Transverse colon (tissue), 4 donors: Measurements from ENCODE around the gene HTR3A. TPM values are rescaled to one million over a fixed set of nuclear protein-coding genes. Genes with fewer than 3 reads are reported as not detected.

Experiments used
- DNase-seq: peaks from one replicate; pipeline ENCODE4 v3.0.0-alpha.2; 2019
- H3K27ac ChIP-seq, 4 donors: fragments of 200-600 bp; sonication (generic); 2 replicates each; pipeline ENCODE4 v1.5.1; 2016 to 2018; ENCODE audit warnings: inconsistent platforms in 4 of 4
- H3K27me3 ChIP-seq: fragments of 200-600 bp; sonication (generic); 2 replicates; pipeline ENCODE4 v1.5.1; 2017; ENCODE audit warnings: inconsistent platforms
- H3K36me3 ChIP-seq, 4 donors: fragments of 200-600 bp; sonication (generic); 2 replicates each; pipeline ENCODE4 v1.5.1; 2017 to 2019; ENCODE audit warnings: inconsistent platforms in 4 of 4
- H3K4me1 ChIP-seq, 4 donors: fragments of 200-600 bp; sonication (generic); 2 replicates each; pipeline ENCODE4 v1.5.1; 2017 to 2020; ENCODE audit warnings: inconsistent platforms in 4 of 4
- H3K4me3 ChIP-seq, 4 donors: fragments of 200-600 bp; sonication (generic); 1 replicate in 1 of 4; 2 replicates in 3 of 4; pipeline versions ENCODE4 v1.5.1 to v1.6.1; 2017 to 2019; ENCODE audit warnings: inconsistent platforms in 4 of 4
- H3K9me3 ChIP-seq, 2 donors: fragments of 200-600 bp; sonication (generic); 2 replicates each; pipeline ENCODE4 v1.5.1; 2017 to 2019; ENCODE audit warnings: inconsistent platforms in 2 of 2
- EP300 ChIP-seq: sonication (generic); formaldehyde crosslinking; IDR thresholded peaks from one replicate; pipeline ENCODE4 v1.6.1; 2017; ENCODE audit warnings: antibody characterized with exemption, low read depth
- POLR2A ChIP-seq: fragments of 450-650 bp; IDR thresholded peaks from one replicate; pipeline ENCODE4 v1.6.1; 2016; ENCODE audit warnings: antibody characterized with exemption, mild to moderate bottlenecking, moderate library complexity
- POLR2AphosphoS5 ChIP-seq, 3 donors: sonication (generic); formaldehyde crosslinking; IDR thresholded peaks; one replicate each; pipeline ENCODE4 v1.6.1; 2016; ENCODE audit warnings: antibody characterized with exemption in 3 of 3
- WGBS, 2 donors: methylation state at CpG; one replicate each; pipeline ENCODE4 v1.1.5; 2018; ENCODE audit warnings: low coverage in 1 of 2; 5-methylcytosine and 5-hydroxymethylcytosine counted together
- in situ Hi-C, 4 donors: fragments of 200-750 bp; cut with MboI; loops; one replicate each; pipeline versions ENCODE4 v1.15.0 to v1.15.1; 2017; ENCODE audit warnings: low sequenced_read_pairs in 3 of 4, low pct_ligation_motif_present in 1 of 4, low pct_unique_long_range_greater_than_20kb in 1 of 4
- intact Hi-C: fragments of 100-400 bp; cut with DNase I; formaldehyde crosslinking; loops from one replicate; pipeline ENCODE4 v1.15.1; 2023; ENCODE audit warnings: low total_unique reads
- total RNA-seq, 4 donors: library from RNA; depleted of rRNA; stranded (reverse); fragments of >200 nt; gene quantifications; one replicate each; pipeline ENCODE4 v1.1.0, GENCODE V29; 2016
- TF ChIP-seq, protein P1 (sequence below), 5 experiments: fragments of 200-600 bp in 3 of 5; fragments of 450-650 bp in 2 of 5; sonication (generic) in 3 of 5; IDR thresholded peaks; 1 replicate in 2 of 5; 2 replicates in 3 of 5; pipeline ENCODE4 v1.5.1; 2016 to 2017; ENCODE audit warnings: antibody characterized with exemption in 5 of 5, inconsistent platforms in 3 of 5, mild to moderate bottlenecking in 2 of 5, moderate library complexity in 1 of 5

HTR3A gene
- total RNA-seq, 4 donors from 2014 or later: 0.41 to 0.95 TPM; not detected in 2

DNA sequence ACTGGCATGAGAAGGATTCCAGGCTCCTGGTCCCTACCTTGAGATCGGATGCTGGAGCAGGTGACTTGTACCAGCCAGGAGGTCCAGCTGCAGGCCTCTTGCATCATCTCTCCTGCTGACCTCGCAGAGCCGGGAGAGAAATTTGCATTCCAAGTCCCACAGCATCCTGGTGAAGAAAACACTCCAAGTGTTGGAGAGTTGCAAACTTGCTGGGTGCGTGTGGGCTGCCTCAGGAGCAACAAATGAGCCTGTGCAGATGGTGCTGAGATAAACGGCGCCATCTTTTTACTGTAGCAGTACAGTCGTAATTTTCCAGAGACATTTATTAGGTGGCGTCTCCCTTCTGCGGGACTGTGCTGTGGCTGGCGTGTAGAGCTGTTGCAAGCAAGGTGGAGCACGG, 52.5 kb downstream of the HTR3A start:
- TF ChIP-seq, protein P1, sequence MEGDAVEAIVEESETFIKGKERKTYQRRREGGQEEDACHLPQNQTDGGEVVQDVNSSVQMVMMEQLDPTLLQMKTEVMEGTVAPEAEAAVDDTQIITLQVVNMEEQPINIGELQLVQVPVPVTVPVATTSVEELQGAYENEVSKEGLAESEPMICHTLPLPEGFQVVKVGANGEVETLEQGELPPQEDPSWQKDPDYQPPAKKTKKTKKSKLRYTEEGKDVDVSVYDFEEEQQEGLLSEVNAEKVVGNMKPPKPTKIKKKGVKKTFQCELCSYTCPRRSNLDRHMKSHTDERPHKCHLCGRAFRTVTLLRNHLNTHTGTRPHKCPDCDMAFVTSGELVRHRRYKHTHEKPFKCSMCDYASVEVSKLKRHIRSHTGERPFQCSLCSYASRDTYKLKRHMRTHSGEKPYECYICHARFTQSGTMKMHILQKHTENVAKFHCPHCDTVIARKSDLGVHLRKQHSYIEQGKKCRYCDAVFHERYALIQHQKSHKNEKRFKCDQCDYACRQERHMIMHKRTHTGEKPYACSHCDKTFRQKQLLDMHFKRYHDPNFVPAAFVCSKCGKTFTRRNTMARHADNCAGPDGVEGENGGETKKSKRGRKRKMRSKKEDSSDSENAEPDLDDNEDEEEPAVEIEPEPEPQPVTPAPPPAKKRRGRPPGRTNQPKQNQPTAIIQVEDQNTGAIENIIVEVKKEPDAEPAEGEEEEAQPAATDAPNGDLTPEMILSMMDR (IDR thresholded peaks at IDR 0.05): no peak
- TF ChIP-seq POLR2A (no peak), EP300 (peak; percentile 92), POLR2AphosphoS5 (IDR thresholded peaks at IDR 0.05) (peak; percentile 54 to 70 (median 58))
- no peaks in the 10 kb centered on the region for H3K9me3 ChIP-seq
- DNase-seq: no peak
- peak overlapping the region in 3 of 4 donors; percentile 42 to 64 (median 43) for H3K27ac ChIP-seq
- peaks cover 13% of the 10 kb centered on the region for H3K27me3 ChIP-seq
- 57 to 62% methylated on average over 5 to 11 of the region's 11 CpGs for WGBS, 2 donors
- H3K4me3 ChIP-seq: no peak overlapping the region
- no peaks in the 10 kb centered on the region for H3K36me3 ChIP-seq
- intact Hi-C loops (no loop called here), in situ Hi-C loops (loop anchor here in 2 of 4 donors (25.0 kb wide), 2 partner anchors 160 to 235 kb away; no protein-coding TSS in a partner anchor)
- peaks cover 0 to 8% (median 2%) of the 10 kb centered on the region in 4 donors for H3K4me1 ChIP-seq

DNA sequence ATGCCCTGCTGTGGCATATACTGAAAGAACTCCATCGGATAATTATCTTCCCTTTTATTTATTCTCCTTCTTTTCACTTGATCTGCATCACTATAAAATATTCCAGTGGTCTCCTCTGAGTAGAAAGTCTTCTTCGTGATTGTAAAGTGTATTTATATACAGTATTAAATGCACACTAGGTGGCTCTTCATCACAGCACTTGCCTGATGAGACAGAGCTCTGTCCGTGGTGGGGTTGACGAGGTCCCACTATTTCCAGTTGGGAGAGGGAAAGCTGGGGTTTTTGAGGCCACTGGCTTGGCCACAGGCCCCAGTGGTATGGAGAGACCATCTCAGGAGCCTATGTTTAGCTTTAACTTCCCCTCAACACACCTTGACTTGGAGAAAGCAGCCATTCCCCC, 53.0 kb downstream of the HTR3A start:
- 39 to 49% methylated on average over 4 of the region's 4 CpGs for WGBS, 2 donors
- no peaks in the 10 kb centered on the region for H3K36me3 ChIP-seq
- no peaks in the 10 kb centered on the region for H3K9me3 ChIP-seq
- in situ Hi-C loops (loop anchor here in 2 of 4 donors (25.0 kb wide), 2 partner anchors 159 to 234 kb away; no protein-coding TSS in a partner anchor), intact Hi-C loops (no loop called here)
- DNase-seq: no peak
- peaks cover 0 to 8% (median 2%) of the 10 kb centered on the region in 4 donors for H3K4me1 ChIP-seq
- H3K4me3 ChIP-seq: no peak overlapping the region
- peak overlapping the region in 3 of 4 donors; percentile 29 to 64 (median 42) for H3K27ac ChIP-seq
- H3K27me3 ChIP-seq: peaks cover 13% of the 10 kb centered on the region
- TF ChIP-seq POLR2A: no peak
- TF ChIP-seq POLR2AphosphoS5 (IDR thresholded peaks at IDR 0.05): no peak
- TF ChIP-seq, protein P1 (IDR thresholded peaks at IDR 0.05): peak in 2 of 5 experiments; percentile 4 to 14

DNA sequence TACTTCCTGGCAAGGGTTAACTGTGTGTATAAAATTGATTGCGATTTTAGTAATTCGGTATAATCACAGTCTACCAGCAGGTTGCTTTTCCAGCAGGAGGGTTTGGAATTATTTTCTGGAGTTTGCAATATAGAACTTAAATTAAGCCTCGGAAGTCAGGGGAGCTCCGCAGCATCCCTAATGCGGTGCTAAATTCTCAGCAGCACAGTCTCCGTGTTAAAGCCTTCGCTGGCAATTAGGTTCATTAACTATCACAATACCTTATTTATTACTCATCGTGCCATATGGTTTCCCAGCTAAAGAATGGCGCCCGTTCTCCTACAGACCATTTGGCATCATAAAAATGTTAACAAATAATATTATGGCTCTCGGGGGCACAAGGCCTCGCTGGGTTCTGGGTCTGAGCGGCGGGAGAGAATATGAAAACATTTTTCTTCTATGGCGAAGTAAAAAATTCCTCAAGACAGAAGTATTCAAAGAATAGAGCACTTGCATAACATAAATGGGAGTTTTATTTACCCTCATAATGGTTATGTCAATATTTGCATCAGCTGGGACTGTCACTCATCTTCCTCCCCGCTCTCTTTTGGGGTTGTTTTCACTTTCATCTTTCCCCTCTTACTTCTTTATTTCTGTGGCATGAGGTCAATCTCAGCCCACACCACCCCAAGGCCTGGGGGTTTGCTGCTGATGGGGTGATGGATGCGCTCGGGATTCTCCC, 56.5 kb downstream of the HTR3A start:
- Histone ChIP-seq H3K36me3 (no peaks in the 10 kb centered on the region), H3K4me1 (peaks cover 0 to 8% (median 7%) of the 10 kb centered on the region in 4 donors), H3K4me3 (no peak overlapping the region), H3K27me3 (peaks cover 13% of the 10 kb centered on the region), H3K9me3 (no peaks in the 10 kb centered on the region), H3K27ac (no peak overlapping the region)
- in situ Hi-C loops (loop anchor here (10.0 to 25.0 kb wide), 4 partner anchors 153 to 233 kb away; no protein-coding TSS in a partner anchor), intact Hi-C loops (no loop called here)
- TF ChIP-seq POLR2AphosphoS5 (IDR thresholded peaks at IDR 0.05) (no peak), EP300 (no peak), POLR2A (no peak)
- TF ChIP-seq, protein P1 (IDR thresholded peaks at IDR 0.05): no peak
- DNase-seq: no peak
- WGBS, 2 donors: 64 to 69% methylated on average over 15 to 18 of the region's 18 CpGs

DNA sequence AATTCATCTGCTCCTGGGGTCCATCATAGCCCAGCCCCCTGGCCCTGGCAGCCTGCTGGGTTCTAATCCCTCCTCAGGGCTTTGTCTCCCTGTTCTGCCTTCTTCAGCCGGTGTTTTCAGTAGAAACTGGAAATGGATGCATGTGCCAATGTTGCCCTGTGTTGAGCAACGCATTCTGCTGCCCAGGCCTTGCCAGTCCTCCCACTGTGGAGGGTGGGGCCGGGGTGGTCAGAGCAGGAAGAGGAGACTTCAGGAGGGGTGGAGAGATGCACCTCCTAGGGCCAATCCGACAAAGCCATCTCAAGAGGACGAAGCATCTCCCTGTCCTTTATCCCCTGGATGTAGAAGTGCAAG, 57.0 kb downstream of the HTR3A start:
- 86% methylated on average over 5 of the region's 5 CpGs; no CpG with 5 or more reads in 1 of the 2 donors for WGBS, 2 donors
- H3K36me3 ChIP-seq: no peaks in the 10 kb centered on the region
- no peak overlapping the region for H3K4me3 ChIP-seq
- peaks cover 13% of the 10 kb centered on the region for H3K27me3 ChIP-seq
- H3K27ac ChIP-seq: no peak overlapping the region
- TF ChIP-seq POLR2AphosphoS5 (IDR thresholded peaks at IDR 0.05) (no peak), EP300 (no peak), POLR2A (no peak)
- TF ChIP-seq, protein P1 (IDR thresholded peaks at IDR 0.05): no peak
- peaks cover 0 to 13% (median 12%) of the 10 kb centered on the region in 4 donors for H3K4me1 ChIP-seq
- no peaks in the 10 kb centered on the region for H3K9me3 ChIP-seq
- in situ Hi-C loops: loop anchor here (10.0 to 25.0 kb wide), 4 partner anchors 153 to 233 kb away; no protein-coding TSS in a partner anchor
- intact Hi-C loops: no loop called here
- DNase-seq: no peak
